NCI-H1694 treated with DMSO at 0.1 percent for 48 hours (cell line): ENCODE measurements around the gene RGS1.

Source experiments
- DNase-seq: peaks from one replicate; lab custom pipeline; 2025; lab: John Stamatoyannopoulos, UW

RGS1 gene

GRCh38 chr1:192620071-192620635 is 44.6 kb downstream of the RGS1 start:
- DNase-seq: no peak

GRCh38 chr1:192626366-192627179 is 51.0 kb downstream of the RGS1 start:
- DNase-seq: no peak

- no peak for DNase-seq
Observed at GRCh38 chr1:192627901-192628300, 52.3 kb downstream of the RGS1 start.

- DNase-seq: no peak
Observed at GRCh38 chr1:192628396-192629057, 53.0 kb downstream of the RGS1 start.

GRCh38 chr1:192629612-192630011 is 54.0 kb downstream of the RGS1 start:
- no peak for DNase-seq
